HG03354 (cell line): ENCODE data around the gene ZGRF1.
"Not testable (repeated sequence)": the region's sequence is repeated elsewhere in the genome, so short reads cannot be mapped to it uniquely, and the experiment has no call there.

ENCODE experiments used
- ATAC-seq: cut with Tn5 transposase; IDR thresholded peaks from one replicate; pipeline ENCODE4 v1.9.1; 2021; ENCODE audit warnings: mild to moderate bottlenecking; ENCODE audit not compliant: unreplicated experiment, poor library complexity, severe bottlenecking

The ZGRF1 gene

DNA sequence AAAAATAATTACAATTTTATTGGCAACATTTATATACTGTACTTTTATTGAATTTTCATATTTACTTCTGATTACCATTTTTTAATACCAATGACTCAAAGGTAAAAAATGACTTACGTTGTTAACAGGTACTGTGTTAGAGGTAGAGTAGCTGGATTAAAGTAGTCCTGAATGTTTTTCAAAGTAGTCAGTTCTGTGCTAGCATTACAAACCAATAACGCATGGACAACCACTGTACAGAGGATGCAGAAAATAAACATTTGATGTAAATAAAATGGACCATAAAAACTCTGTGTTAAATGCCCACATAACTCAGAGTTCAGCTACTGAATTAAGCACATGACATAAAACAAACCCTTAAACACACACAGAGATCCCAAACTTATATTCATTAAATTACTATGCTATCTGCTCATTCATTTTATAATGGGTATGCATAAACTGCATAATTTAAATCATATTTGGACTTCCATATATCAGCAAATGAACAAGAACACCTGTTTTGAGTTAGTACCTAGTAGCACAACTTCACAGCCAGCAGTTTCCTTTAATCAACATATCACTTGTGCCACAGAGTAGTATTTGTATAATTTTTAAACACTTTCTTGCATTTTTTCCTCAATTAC lies 74.3 kb downstream of the ZGRF1 start:
- no peak for ATAC-seq

DNA sequence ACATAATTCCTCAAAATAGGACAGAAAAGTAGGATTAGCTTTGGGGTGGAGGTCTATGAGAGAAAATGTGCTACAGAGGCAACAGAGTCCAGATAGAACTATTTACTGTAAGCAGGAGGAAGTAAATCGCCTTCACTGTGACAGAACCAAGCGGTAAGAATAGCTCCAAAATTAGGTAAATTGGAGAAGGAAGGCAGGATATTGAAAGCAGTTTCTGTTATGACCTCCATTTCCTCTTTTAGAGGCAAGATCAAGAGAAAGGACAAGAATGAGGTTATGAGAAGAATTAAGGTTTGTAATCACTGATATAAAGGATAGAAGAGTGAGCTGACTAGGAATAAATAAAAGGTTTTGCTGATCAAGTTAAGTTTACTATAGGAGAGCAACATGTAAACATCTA lies 76.6 kb downstream of the ZGRF1 start:
- peak; percentile 74 for ATAC-seq

DNA sequence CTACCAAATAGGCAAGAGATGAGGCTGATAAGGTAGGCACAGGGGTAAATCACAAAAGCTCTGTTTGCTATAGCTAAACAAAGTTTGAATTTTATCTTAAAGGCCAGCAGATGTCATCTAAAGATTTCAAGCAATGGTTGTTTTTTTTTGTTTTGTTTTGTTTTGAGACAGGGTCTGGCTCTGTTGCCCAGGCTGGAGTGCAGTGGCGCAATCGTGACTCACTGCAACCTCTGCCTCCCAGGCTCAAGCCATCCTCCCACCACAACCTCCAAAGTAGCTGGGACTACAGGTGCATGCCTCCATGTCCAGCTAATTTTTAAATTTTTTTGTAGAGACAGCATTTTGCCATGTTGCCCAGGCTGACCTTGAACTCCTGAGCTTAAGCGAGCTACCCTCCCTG lies 77.7 kb downstream of the ZGRF1 start:
- no peak for ATAC-seq

DNA sequence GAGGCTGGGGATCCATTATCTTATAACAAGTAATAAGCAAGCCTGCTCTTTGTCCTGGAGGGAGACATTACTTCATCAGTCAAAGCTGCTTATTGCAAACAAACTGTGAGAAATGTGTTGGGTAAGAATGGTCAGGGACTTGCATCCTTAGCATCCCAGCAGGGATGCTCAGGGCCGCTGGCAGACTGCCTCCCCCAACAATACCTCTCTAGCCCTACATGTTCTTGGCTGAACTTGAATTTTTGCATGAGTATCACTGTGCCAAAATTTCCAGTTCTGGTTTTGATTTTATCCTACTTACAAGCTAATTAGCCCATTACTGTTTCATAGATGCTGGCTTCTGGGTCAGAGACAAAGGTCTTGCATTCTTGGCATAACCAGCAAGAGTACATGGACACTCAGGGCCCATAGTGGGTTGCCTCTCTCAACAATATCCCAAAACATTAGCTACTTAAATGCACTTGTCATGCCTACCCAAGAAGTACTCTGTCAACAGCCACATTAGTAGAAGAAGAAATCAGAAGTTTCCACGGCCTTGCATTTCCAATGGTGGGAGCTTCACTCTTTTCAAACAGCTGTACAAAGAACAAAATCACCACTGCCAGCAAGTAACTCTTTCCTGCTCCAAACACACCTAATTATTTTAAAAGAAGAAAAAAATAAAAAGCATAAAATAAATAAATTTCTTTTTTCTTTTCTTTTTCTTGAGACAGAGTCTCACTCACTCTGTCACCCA lies 78.9 kb downstream of the ZGRF1 start:
- ATAC-seq, result no peak

- not testable (repeated sequence) for ATAC-seq
Measured at GRCh38 chr4:112554271-112554670, 82.4 kb downstream of the ZGRF1 start.

DNA sequence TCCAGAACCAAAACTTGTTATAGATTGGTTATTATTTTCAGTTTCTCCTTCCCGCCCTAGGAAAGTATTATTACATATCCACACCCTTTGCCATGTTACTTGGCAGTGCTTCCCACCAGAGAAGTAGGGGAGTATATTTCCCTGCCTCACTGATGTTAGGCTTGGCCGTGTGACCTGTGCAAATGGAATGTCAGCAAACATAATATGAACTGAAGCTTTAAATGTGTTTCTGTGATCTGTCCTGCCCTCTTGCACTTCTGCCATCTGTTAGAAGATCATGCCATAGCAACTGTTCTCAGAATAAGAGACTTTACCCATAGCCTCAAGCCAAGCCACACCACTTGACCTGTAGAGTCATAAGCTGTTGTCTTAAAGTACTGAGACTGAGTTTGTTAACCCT lies 84.0 kb downstream of the ZGRF1 start:
- no peak for ATAC-seq

DNA sequence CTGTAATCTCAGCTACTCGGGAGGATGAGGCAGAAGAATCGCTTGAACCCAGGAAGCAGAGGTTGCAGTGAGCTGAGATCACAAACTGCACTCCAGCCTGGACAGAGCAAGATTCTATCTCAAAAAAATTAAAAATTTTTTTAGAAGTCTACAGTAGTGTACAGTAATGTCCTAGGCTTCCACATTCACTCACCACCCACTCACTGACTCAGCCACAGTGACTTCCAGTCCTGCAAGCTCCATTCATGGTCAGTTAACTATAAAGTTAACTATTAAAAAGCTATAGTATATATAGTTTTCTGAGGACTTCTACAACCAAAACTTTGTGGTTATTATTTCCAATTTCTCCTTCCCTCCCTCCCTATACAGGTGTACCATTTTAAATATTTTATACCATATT lies 86.0 kb downstream of the ZGRF1 start:
- ATAC-seq, result no peak

GRCh38 chr4:112546476-112546875 lies 90.2 kb downstream of the ZGRF1 start:
- no peak for ATAC-seq

DNA sequence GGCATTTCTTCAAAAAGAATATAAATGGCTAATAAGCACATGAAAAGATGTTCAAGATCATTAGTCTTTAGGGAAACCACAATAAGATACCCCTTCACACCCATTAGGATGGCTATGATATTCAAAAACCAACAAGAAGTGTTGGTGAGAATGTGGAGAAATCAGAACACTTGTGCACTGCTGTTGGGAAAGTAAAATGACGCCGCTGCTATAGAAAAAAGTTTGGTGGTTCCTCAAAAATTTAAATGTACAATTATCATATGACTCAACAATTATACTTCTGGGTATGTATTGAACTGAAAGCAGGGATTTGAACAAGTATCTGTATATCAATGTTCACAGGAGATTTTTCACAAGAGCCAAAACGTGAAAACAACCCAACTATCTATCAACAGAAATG lies 91.4 kb downstream of the ZGRF1 start:
- no peak for ATAC-seq

DNA sequence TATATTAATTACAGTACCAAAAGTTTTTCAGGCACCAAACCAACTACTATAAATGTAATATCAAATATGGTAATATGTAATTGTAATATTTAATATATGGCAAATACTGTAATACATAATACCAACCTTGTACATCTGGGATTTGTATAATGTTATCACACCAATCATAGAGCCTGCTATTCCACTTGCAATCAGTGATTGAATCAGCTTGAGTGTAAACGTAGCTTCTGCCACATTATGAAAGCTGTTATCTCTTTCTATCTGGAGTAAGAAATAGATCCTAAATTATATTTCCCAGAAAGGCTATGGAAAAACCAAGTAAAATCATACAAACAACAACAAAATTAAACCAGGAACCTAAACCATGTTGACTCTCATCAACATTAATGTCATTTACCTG lies 96.0 kb downstream of the ZGRF1 start:
- no peak for ATAC-seq

DNA sequence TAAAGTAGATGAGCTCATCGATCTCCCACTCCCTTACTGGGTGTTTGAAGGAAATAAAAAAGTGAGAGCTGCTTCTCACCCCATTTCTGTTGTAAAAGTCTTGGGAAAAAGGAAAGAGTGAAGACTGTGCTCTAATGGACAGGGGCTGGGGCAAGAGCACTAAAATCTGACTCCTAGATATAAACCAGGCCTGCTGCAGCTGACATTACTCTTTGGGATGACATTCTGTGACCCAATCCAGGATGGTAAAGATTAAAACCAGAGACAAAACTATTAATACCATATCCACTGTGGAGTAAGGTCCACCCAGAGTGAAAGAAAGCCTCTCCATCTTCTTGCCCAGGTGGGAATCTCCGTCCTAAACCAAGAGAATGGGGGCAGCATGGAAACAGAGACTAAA lies 100.6 kb downstream of the ZGRF1 start:
- no peak for ATAC-seq

GRCh38 chr4:112532267-112532666 lies 104.4 kb downstream of the ZGRF1 start:
- no peak for ATAC-seq

- no peak for ATAC-seq
Measured at GRCh38 chr4:112531146-112531545, 105.6 kb downstream of the ZGRF1 start.

- ATAC-seq, result no peak
Measured at GRCh38 chr4:112526061-112526460, 110.6 kb downstream of the ZGRF1 start.

DNA sequence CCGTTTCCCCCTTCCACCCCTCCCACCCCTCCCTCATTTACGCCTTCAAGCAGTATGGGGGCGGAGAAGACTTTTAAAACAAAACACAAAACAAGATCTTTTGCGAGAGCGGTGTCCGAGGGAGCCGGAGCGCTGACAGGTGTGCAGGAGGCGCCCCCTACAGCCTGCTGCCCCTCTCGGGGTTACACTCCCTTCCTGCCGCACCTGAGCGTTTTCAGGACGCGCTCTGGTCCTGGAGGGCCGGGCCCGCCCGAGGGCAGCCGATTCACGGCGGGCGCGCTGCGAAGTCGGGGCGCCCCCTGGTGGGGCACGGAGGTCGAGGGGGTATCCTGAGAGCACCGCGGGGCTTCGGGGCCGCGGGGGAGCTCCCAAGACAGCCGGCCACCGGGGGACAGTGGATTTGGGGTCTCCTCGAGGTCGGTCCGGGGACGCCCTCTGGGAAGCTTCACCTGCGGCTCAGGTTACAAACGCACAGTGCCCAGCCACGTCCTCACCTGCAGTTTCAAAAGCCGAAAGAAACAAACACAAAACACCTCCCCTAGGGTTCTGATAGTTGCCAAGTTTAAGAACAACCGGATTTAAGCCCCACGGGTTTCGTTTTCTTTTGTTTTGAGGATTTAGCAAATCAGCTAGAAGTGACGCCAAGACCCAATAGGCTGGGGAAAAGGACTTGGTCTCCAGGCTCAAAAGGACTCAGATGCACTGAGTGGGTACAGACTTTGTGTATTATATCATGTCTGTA lies 112.8 kb downstream of the ZGRF1 start:
- peak; percentile 80 for ATAC-seq

GRCh38 chr4:112523008-112523721 lies 113.5 kb downstream of the ZGRF1 start:
- ATAC-seq, result peak; percentile 51

DNA sequence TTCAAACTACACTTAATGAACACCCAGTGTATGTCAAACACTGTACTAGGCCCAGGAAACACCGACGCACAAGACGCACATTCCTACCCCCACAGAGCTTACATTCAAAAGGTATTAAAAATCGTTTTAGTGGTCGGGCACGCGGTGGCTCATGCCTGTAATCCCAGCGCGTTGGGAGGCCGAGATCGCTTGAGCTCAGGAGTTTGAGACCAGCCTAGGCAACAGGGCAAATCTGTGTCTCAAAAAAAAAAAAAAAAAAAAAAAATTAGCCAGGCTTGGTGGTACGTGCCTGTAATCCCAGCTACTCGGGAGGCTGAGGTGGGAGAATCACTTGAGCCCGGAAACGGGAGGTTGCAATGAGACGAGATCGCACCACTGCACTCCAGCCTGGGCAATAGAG lies 114.3 kb downstream of the ZGRF1 start:
- ATAC-seq, result not testable (repeated sequence)

DNA sequence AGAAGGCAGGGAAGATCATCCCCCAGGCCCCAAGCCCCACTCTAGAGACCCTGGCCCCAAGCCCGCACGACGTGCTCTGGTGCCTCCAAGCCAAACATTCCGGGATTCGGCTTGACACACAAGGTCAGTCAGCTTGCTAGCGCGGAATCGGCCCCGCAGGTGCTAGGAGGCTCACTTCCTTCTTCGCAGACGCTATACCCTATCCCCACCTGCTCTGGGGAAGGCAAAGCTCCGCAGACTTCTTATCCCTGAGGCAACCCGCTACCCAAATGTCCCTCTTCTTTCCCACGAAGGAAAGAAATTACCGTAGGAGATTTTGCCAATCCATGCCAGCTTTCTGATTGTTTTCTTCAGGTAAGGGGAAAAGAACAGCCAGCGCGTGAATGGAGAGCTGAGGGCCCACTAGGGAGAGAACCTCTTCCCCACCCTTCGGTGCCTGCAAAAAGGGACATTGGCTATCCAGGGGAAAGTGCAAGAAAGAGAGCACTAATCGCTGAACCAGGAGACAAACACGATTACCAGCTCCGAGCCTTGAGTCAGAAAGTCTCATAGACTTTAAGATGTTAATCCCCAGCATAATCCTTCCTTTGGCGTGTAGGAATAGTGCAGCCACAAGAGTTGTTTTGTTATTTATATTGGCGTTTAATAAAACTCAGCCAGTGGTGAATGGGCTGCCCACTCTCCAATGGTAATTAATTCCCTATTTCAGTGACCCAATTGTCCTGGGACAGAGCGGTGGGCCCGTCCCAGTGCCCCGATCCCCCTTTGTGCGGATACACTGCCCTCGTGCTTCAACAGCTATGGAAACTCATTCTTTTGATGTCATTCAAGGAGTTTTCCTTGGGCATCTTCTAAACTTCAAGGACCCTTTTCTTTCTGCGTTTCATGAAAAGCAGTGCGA lies 115.3 kb downstream of the ZGRF1 start:
- ATAC-seq, result no peak

DNA sequence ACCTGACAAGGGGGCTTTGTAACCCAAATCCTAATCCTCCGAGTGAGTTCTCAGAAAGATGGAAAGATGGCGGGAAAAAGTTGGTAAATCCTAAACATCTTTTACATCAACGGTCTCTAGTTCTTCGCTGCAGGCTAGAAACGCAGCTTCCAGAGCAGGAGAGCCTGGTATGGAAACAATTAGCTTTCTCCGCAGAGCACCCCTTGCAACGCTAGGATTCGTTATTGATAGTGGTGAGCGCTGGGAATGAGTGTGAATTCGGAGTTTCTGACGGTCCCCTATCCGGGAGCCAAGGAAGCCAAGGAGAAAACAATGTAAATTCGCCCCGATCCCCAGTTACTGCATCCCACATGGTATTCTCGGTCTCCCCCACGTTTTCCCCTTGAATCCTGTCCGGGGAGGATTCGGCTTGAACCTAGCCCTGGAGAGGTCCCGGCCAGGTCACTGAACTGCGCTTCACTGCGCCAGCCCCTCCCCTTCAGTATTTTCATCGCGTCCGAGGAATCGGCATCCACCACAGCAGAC lies 116.0 kb downstream of the ZGRF1 start:
- ATAC-seq, result no peak
